GM19099 (cell line): Measurements from ENCODE around the gene ASCC2.

Experiments used
- POLR2A ChIP-seq: IDR thresholded peaks from 3 replicates; pipeline ENCODE4 v1.6.1; 2011; ENCODE audit warnings: low read depth; ENCODE audit not compliant: insufficient read length; ENCODE audit errors: extremely low read depth

ASCC2 gene

DNA sequence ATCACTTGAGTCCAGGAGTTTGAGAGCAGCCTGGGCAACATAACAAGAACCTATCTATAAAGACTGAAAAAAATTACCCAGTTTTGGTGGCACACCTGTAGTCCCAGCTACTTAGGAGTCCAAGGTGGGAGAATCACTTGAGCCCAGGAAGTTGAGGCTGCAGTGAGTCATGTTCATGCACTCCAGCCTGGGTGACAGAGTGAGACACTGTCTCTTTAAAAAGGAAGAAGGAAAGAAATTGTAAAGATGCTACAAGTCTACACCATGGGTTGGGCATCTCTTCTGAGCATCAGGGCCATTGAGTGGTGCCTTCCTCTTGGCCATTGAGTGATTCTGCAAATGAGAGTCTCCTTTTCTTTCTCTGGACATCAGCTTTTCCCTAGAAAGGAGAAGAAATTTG, 29.2 kb upstream of the ASCC2 start:
- TF ChIP-seq POLR2A, result no peak

DNA sequence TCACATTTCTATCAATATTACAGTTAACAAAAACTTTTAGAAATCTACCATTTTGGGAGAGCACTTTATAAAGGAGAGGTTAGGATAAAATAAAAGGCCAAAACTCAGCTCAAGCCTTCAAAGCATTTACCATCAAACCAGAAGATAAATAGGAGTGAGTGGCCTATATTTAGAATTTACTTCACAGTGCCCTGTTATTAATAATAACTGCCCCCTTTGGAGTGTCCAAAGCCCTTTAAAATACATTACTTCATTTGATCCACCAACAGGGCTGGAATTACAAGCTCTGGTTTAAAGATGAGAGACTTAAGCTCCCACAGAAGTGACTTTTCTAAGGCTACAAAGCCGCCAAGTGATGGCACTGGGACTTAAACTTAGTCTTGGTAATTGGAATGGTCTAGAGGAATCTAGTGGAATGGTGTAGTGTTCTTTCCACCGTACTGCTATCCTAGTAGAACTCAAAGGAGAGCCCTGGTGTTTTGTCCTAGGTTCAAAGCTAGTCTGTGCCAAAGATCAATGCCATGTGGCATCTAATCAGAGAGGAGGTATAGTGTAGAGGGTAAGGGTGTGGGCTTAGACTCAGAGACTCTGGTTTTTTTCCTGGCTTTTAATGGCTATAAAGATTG, 23.7 kb upstream of the ASCC2 start:
- no peak for TF ChIP-seq POLR2A

- TF ChIP-seq POLR2A, result no peak
Observed at GRCh38 chr22:29860006-29860766, 22.1 kb upstream of the ASCC2 start.

- no peak for TF ChIP-seq POLR2A
Observed at GRCh38 chr22:29856496-29856895, 18.4 kb upstream of the ASCC2 start.

- TF ChIP-seq POLR2A, result no peak
Observed at GRCh38 chr22:29855611-29856181, 17.6 kb upstream of the ASCC2 start.

- TF ChIP-seq POLR2A, result no peak
Observed at GRCh38 chr22:29854432-29854831, 16.4 kb upstream of the ASCC2 start.

- TF ChIP-seq POLR2A, result no peak
Observed at GRCh38 chr22:29848111-29848510, 10.0 kb upstream of the ASCC2 start.

GRCh38 chr22:29846290-29846689, 8.2 kb upstream of the ASCC2 start:
- no peak for TF ChIP-seq POLR2A

- no peak for TF ChIP-seq POLR2A
Observed at GRCh38 chr22:29842740-29843139, 4.7 kb upstream of the ASCC2 start.

- TF ChIP-seq POLR2A, result no peak
Observed at GRCh38 chr22:29842172-29842571, 4.1 kb upstream of the ASCC2 start.

- TF ChIP-seq POLR2A, result no peak
Observed at GRCh38 chr22:29840498-29840897, 2.4 kb upstream of the ASCC2 start.

- no peak for TF ChIP-seq POLR2A
Observed at GRCh38 chr22:29839039-29839438, 965 bp upstream of the ASCC2 start.

DNA sequence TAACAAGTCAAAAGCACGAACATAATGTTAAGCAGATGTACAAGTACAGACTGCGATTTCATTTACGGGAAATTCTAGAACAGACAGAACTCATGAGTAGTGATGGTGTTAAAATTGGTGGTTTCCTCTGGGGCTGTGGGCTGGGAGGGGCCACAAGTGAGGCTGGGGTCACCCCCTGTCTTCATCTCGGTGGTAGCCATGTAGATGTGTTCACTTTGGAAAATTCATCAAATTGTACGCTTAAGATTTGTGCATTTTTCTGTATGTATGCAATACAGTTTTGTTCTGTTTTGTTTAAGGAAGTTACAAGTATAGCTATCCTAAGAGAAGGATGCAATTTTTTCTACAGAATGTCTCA, 504 bp upstream of the ASCC2 start:
- no peak for TF ChIP-seq POLR2A

GRCh38 chr22:29834046-29834445, 4.0 kb downstream of the ASCC2 start:
- no peak for TF ChIP-seq POLR2A

DNA sequence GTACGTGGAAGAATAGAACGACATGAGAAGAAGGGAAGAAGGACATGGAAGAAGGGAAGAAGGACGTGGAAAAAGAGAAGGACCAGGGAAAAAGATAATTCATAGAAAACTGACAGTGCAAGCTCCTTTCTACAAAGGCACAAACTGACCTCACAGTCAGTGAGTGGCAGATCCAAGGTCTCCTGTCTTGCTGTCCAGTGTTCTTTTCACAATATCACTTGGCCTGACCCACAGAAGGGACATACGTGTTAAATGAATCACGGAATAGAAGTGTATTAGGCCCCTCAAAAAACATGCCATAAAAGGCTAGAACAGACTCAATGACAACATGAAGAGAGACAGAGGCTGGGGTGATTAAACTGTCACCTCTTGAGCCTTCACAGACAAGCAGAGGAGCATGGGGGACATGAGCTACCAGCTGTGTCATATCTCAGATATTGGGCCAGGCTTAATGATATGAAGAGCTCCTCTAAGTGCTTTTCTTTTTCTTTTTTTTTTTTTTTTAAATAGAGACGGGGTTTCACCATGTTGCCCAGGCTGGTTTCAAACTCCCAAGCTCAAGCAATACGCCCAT, 4.6 kb downstream of the ASCC2 start:
- TF ChIP-seq POLR2A, result no peak

DNA sequence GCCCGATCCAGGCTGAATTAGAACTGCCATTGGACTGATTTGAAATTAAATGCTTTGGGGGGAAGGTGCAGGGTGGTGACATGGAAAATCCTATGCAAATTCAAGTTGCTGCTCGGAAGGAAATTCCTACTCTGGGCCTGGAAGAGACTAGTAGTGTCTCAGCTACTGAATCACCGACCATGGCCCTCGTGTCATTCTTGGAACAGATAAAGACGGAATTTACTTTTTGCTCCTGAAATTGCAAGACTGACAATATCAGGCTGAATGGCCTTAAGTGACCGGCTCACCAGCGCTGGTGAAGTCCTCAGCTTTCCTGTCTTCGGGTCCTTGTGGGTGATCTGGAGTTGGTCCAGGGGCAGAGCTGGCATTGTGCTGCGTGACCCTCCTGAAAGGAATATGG, 6.1 kb downstream of the ASCC2 start:
- no peak for TF ChIP-seq POLR2A
